Panc1 (cell line): ENCODE results near the gene CHEK2.
"Not testable (repeated sequence)": the region's sequence is repeated elsewhere in the genome, so short reads cannot be mapped to it uniquely, and the experiment has no call there.

Experiments
- POLR2AphosphoS5 ChIP-seq: IDR thresholded peaks from 2 replicates; pipeline ENCODE4 v1.6.1; 2012; ENCODE audit warnings: mild to moderate bottlenecking, low read depth, low read length, moderate library complexity
- SIN3A ChIP-seq: IDR thresholded peaks from 2 replicates; pipeline ENCODE4 v1.6.1; 2012; ENCODE audit warnings: low read depth, mild to moderate bottlenecking, low read length, moderate library complexity, borderline replicate concordance; ENCODE audit not compliant: insufficient read depth
- TCF7L2 ChIP-seq: IDR thresholded peaks from 2 replicates; pipeline ENCODE4 v1.6.1; 2011; ENCODE audit warnings: mild to moderate bottlenecking, low read depth, low read length, inconsistent platforms
- TF ChIP-seq, protein P1 (sequence below): fragments of 450-650 bp; IDR thresholded peaks from 2 replicates; pipeline ENCODE4 v1.5.1; 2017; ENCODE audit warnings: mild to moderate bottlenecking
- TF ChIP-seq, protein P2 (sequence below), 2 experiments: IDR thresholded peaks; 2 replicates each; pipeline ENCODE4 v1.6.1; 2011 to 2012; ENCODE audit warnings: low read depth in 2 of 2, control low read depth in 1 of 2, low read length in 1 of 2, mild to moderate bottlenecking in 1 of 2, moderate library complexity in 1 of 2; ENCODE audit not compliant: insufficient read depth in 1 of 2

DNA sequence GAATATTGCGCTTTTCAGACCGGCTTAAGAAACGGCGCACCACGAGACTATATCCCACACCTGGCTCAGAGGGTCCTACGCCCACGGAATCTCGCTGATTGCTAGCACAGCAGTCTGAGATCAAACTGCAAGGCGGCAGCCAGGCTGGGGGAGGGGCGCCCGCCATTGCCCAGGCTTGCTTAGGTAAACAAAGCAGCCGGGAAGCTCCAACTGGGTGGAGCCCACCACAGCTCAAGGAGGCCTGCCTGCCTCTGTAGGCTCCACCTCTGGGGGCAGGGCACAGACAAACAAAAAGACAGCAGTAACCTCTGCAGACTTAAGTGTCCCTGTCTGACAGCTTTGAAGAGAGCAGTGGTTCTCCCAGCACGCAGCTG lies 78.1 kb downstream of the CHEK2 start:
- TF ChIP-seq, protein P1, sequence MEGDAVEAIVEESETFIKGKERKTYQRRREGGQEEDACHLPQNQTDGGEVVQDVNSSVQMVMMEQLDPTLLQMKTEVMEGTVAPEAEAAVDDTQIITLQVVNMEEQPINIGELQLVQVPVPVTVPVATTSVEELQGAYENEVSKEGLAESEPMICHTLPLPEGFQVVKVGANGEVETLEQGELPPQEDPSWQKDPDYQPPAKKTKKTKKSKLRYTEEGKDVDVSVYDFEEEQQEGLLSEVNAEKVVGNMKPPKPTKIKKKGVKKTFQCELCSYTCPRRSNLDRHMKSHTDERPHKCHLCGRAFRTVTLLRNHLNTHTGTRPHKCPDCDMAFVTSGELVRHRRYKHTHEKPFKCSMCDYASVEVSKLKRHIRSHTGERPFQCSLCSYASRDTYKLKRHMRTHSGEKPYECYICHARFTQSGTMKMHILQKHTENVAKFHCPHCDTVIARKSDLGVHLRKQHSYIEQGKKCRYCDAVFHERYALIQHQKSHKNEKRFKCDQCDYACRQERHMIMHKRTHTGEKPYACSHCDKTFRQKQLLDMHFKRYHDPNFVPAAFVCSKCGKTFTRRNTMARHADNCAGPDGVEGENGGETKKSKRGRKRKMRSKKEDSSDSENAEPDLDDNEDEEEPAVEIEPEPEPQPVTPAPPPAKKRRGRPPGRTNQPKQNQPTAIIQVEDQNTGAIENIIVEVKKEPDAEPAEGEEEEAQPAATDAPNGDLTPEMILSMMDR = not testable (repeated sequence)
- TF ChIP-seq POLR2AphosphoS5, TCF7L2, SIN3A: not testable (repeated sequence)
- TF ChIP-seq, protein P2, sequence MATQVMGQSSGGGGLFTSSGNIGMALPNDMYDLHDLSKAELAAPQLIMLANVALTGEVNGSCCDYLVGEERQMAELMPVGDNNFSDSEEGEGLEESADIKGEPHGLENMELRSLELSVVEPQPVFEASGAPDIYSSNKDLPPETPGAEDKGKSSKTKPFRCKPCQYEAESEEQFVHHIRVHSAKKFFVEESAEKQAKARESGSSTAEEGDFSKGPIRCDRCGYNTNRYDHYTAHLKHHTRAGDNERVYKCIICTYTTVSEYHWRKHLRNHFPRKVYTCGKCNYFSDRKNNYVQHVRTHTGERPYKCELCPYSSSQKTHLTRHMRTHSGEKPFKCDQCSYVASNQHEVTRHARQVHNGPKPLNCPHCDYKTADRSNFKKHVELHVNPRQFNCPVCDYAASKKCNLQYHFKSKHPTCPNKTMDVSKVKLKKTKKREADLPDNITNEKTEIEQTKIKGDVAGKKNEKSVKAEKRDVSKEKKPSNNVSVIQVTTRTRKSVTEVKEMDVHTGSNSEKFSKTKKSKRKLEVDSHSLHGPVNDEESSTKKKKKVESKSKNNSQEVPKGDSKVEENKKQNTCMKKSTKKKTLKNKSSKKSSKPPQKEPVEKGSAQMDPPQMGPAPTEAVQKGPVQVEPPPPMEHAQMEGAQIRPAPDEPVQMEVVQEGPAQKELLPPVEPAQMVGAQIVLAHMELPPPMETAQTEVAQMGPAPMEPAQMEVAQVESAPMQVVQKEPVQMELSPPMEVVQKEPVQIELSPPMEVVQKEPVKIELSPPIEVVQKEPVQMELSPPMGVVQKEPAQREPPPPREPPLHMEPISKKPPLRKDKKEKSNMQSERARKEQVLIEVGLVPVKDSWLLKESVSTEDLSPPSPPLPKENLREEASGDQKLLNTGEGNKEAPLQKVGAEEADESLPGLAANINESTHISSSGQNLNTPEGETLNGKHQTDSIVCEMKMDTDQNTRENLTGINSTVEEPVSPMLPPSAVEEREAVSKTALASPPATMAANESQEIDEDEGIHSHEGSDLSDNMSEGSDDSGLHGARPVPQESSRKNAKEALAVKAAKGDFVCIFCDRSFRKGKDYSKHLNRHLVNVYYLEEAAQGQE (IDR thresholded peaks at IDR 0.05; ENCODE audit: insufficient read depth in 1 of 2, low read depth in 2 of 2, low read length in 1 of 2) = not testable (repeated sequence)
